Activated T-helper 1 cell treated with anti-CD3 and anti-CD28 coated beads, Interleukin-2, amount 50 U/mL, for 16 hours (primary cell): Measurements from ENCODE around the gene PCYOX1L.
"Not testable (repeated sequence)": the region's sequence is repeated elsewhere in the genome, so short reads cannot be mapped to it uniquely, and the experiment has no call there.

Experiments
- DNase-seq, 2 donors: peaks; one replicate each; pipeline ENCODE4 v3.0.0-alpha.2; 2020; ENCODE audit warnings: low read depth in 1 of 2, low spot score in 1 of 2

PCYOX1L gene

GRCh38 chr5:149383399-149383798, 25.6 kb downstream of the PCYOX1L start:
- DNase-seq: no peak

GRCh38 chr5:149386166-149386565, 28.3 kb downstream of the PCYOX1L start:
- no peak for DNase-seq

- no peak for DNase-seq
Measured at GRCh38 chr5:149387081-149387631, 29.3 kb downstream of the PCYOX1L start.

- no peak for DNase-seq
Measured at GRCh38 chr5:149387982-149388381, 30.1 kb downstream of the PCYOX1L start.

GRCh38 chr5:149388498-149389190, 30.8 kb downstream of the PCYOX1L start:
- DNase-seq: no peak

GRCh38 chr5:149389552-149390495, 32.0 kb downstream of the PCYOX1L start:
- DNase-seq: no peak

- DNase-seq: not testable (repeated sequence)
Measured at GRCh38 chr5:149391076-149391475, 33.2 kb downstream of the PCYOX1L start.

GRCh38 chr5:149391524-149391923, 33.7 kb downstream of the PCYOX1L start:
- DNase-seq: no peak

GRCh38 chr5:149392718-149393117, 34.9 kb downstream of the PCYOX1L start:
- DNase-seq: no peak

- not testable (repeated sequence) for DNase-seq
Measured at GRCh38 chr5:149394996-149395395, 37.1 kb downstream of the PCYOX1L start.

GRCh38 chr5:149397530-149397929, 39.7 kb downstream of the PCYOX1L start:
- no peak for DNase-seq

- not testable (repeated sequence) for DNase-seq
Measured at GRCh38 chr5:149398747-149399266, 41.0 kb downstream of the PCYOX1L start.

GRCh38 chr5:149399775-149400174, 41.9 kb downstream of the PCYOX1L start:
- no peak for DNase-seq

- DNase-seq: no peak
Measured at GRCh38 chr5:149400304-149400703, 42.5 kb downstream of the PCYOX1L start.

GRCh38 chr5:149401051-149401450, 43.2 kb downstream of the PCYOX1L start:
- DNase-seq: no peak

- DNase-seq: no peak
Measured at GRCh38 chr5:149402291-149402690, 44.4 kb downstream of the PCYOX1L start.

- no peak for DNase-seq
Measured at GRCh38 chr5:149403923-149404745, 46.3 kb downstream of the PCYOX1L start.

GRCh38 chr5:149404746-149405549, 47.1 kb downstream of the PCYOX1L start:
- DNase-seq: no peak

- DNase-seq: no peak
Measured at GRCh38 chr5:149405550-149406202, 47.8 kb downstream of the PCYOX1L start.
